ENCODE data around the gene FAM53B.

Gene FAM53B

DNA sequence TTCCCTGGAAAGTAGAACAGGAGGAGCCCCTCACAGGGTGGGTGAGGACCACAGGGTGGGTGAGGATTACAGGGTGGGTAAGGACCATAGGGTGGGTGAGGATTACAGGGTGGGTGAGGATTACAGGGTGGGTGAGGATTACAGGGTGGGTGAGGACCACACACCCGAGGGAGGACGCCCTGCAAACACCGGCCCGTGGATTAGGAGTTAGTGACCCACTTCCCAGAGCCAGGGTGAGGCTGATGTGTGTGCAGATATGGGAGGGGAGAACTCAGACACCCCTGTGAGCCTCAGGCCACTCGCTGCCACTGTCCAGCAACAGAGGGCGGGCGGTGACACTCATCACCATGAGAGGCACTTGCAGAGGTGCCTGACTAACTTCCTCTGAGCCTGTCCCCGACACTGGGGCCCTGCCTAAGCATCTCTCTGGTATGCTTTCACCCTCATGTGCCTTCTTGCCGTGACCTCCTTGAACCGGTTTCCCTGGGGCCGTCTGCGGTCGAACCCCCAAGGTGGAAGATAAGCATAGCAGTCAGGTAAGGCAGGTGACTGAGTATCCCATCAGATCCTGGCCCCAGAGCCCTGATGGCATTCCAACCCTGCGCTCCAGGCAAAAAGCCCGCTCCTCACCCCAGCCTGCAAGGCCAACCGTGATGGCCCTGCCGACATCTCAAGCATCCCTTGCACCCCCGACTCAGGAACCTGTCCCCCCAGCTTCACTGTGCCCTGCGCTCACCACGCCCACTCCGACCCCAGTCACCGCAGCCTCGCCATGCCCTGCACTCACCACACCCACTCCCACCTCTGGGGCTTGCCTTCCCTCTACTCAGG, 74.1 kb downstream of the FAM53B start:
- no peak for DNase-seq (ENCODE audit: low read depth)
- TF ChIP-seq CTCF (IDR thresholded peaks at IDR 0.05; ENCODE audit: control insufficient read depth, insufficient read depth, low read depth, low read length, missing control alignments): no peak
- no peak overlapping the region for H3K4me3 ChIP-seq (ENCODE audit: control insufficient read depth, low read depth, low read length)

GRCh38 chr10:124669141-124669823, 74.9 kb downstream of the FAM53B start:
- TF ChIP-seq CTCF (IDR thresholded peaks at IDR 0.05; ENCODE audit: control insufficient read depth, insufficient read depth, low read depth, low read length, missing control alignments): no peak
- no peak overlapping the region for H3K4me3 ChIP-seq (ENCODE audit: control insufficient read depth, low read depth, low read length)
- no peak for DNase-seq (ENCODE audit: low read depth)

DNA sequence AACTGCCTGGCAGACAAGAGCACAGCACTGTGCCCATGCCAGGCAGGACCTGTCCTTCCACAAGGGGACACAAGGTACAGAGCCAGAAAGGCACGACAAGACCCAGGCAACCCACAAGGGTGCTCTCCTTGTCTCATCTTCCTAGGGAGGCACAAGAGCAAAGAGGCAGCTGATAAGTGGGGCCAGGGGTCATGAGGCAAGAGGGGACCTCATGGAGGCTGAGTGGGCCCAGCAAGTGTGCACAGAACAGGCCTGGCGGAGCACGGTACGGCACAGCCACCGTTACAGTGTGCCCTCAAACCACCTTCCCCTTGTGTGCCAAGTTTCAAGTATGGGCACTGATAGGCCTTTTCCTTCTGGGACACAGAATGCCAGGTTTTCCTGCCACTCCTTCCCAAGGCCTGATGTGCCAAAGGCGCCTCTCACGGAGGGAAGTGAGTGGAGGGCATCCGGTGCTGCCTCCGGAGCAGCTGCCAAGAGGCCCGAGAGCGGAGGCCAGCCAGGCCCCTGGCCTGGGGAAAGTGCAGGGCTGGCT, 75.6 kb downstream of the FAM53B start:
- no peak for DNase-seq (ENCODE audit: low read depth)
- no peak overlapping the region for H3K4me3 ChIP-seq (ENCODE audit: control insufficient read depth, low read depth, low read length)
- no peak for TF ChIP-seq CTCF (IDR thresholded peaks at IDR 0.05; ENCODE audit: control insufficient read depth, insufficient read depth, low read depth, low read length, missing control alignments)

DNA sequence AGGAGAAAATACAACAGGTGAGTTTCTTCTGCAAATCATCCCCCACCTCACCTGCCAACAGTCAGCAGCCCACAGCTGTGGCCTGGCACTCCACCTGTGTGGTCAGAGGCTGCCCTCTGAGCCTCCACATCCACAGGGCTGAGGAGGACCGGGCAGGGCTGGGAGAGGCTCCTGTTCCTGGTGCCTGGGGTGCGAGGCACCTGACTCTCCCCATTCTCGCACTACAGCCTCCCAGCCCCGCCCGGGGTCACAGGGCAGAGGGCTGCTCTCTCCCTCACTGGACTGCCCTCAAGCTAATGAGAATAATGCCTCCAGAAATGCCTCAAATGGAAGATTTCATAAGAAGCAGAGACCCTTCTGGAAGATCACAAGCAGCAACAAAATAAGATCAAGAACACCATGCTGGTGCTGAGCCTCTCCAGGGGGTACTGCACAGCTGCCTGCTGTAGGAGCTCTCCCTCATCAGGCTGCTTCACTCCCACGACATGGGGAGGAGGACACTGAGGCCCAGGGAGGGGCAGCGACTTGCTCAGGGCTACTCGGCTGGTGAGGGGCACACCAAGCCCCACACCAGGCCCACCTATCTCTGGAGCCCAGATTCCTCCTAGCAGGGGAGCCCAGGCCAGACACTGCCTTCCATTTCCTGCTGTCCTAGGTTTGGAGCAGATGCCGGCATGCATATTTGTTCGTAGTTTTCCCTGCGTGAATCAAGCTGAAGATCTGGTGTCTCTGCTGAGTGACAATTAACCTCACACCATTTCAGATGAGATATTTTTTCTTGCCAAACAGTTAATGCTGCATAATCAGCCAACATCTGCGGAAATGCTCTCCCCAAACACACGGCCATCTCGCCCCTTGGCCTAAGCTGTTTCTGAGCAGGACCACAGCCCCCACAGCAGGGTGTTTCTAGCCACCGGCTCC, 76.5 kb downstream of the FAM53B start:
- no peak for DNase-seq (ENCODE audit: low read depth)
- H3K4me3 ChIP-seq (ENCODE audit: control insufficient read depth, low read depth, low read length): no peak overlapping the region
- TF ChIP-seq CTCF (IDR thresholded peaks at IDR 0.05; ENCODE audit: control insufficient read depth, insufficient read depth, low read depth, low read length, missing control alignments): no peak

GRCh38 chr10:124666494-124666893, 77.7 kb downstream of the FAM53B start:
- no peak for DNase-seq (ENCODE audit: low read depth)
- no peak overlapping the region for H3K4me3 ChIP-seq (ENCODE audit: control insufficient read depth, low read depth, low read length)
- no peak for TF ChIP-seq CTCF (IDR thresholded peaks at IDR 0.05; ENCODE audit: control insufficient read depth, insufficient read depth, low read depth, low read length, missing control alignments)

GRCh38 chr10:124665980-124666379, 78.2 kb downstream of the FAM53B start:
- TF ChIP-seq CTCF (IDR thresholded peaks at IDR 0.05; ENCODE audit: control insufficient read depth, insufficient read depth, low read depth, low read length, missing control alignments): no peak
- no peak for DNase-seq (ENCODE audit: low read depth)
- H3K4me3 ChIP-seq (ENCODE audit: control insufficient read depth, low read depth, low read length): no peak overlapping the region
